Anterior cingulate cortex (tissue), 58 donors: Measurements from ENCODE around the gene PACS2.

Source experiments
- DNase-seq, 58 donors: peaks; one replicate each; lab custom pipeline; 2025; lab: John Stamatoyannopoulos, UW

The PACS2 gene

DNA sequence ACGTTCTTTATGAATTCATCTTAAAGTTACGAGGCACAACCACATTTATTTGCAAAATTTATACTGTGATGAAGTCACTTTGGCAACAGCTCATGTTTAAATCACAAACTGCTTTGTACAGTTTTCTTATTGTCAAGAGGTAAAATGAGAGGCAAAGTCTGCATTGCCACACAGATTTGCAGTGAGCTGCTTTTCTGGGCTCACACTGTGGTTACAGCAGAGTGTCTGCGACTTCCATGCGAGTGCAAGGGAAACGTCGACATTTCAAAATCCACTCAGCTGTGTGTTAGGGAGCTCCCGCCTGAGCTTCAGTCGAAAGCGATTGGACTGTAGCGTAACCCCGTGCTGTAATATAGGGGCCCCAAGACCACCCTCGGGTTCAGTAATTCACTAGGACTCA lies 118.1 kb downstream of the PACS2 start:
- DNase-seq, result no peak

- no peak for DNase-seq
Observed at GRCh38 chr14:105433161-105433605, 118.6 kb downstream of the PACS2 start.

DNA sequence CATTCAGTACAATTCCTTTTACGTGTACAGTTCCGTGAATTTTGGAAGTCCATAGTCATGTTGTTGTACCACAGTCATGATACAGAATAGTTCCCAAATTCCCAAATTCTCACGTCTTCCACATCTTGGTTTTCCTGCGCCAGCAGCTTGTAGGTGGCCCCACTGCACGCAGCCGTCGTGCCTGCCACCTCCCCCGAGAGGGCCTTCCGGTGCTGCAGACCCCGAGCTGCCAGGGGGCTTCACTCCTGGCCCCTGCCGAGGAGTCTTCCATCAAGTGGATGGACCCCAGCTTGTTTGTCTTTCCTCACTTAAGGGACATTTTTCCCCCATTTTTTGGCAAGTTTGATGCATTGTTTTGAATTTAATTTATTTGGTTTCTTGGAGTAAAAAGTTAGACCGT lies 121.9 kb downstream of the PACS2 start:
- no peak for DNase-seq

- DNase-seq, result no peak
Observed at GRCh38 chr14:105436891-105437722, 122.6 kb downstream of the PACS2 start.

- DNase-seq, result no peak
Observed at GRCh38 chr14:105437723-105438500, 123.4 kb downstream of the PACS2 start.

DNA sequence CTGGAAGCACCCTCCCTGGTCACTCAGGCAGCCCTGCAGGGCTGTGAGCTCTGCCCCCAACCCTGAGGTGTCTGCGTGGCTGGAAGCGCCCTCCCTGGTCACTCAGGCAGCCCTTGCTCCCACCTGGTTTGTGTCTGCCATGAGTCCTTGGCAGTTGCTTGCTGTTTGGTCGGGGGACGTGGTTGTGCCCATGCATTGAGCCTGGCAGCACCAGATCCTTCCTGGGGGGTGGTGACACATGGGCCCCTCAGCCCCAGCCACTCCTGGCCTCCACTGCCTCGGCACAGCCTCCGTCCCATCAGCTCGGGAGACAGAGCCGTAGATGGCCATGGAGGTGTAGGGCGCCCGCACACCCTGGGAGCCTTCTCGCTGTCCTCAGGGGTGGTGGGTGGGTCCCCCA lies 124.6 kb downstream of the PACS2 start:
- DNase-seq, result no peak

DNA sequence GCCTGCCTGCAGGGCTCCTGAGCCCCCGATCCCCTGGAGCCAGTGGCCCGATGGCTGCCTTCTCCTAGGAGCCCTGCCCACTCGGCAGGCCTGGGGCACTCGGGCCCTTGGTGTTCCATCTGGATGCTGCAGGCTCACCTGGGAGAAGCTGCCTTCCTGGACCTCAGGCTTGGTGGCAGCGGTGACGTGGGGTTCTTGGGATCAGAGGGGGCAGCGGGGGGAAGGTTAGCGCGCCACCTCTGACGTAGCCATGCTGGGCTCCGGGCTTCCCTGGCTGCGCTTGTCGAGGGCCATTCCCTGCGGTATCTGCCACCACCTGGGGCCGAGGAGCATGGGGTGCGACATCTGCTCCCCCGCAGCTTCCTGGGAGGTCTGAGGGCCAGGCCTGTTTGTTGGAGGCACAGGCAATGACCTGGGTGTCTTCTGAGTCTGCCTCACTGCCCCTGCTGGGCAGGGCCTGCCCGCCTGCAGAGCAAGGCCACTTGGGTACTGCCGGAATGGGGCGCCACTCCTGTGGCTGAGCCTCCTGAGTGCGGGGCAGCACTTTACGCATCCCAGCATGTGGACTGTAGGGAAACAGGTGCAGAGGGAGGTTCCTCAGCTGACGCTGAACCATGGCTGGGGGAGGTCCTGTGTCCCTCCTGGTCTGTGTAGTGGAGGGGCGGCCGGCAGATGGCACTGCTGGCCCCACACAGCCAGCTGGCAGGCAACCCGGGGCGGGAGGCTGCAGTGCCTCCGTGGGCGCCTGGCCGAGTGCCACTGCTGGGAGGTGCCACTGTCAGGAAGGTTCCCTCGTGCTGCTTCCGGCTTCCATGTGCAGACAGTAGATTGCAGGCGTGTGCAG lies 125.4 kb downstream of the PACS2 start:
- DNase-seq, result peak in 12 of 58 donors; percentile 5 to 57 (median 31)

DNA sequence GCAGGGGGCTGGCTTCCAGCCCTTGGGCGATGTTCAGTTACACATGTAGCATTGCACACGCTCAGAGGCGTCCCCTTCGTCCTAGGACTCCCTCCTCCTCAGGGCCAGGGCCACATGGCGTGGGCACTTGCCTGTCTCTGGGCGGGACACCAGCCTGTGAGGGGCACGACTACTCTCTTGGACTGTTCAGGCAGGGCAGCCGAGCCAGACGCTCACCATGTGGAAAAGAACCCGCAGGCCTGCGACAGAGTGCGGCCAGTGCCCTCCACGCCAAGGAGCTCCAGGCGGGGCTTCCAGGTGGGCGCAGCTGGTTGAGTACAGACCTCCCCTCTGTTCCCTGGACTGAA lies 126.0 kb downstream of the PACS2 start:
- no peak for DNase-seq

GRCh38 chr14:105440992-105441391 lies 126.4 kb downstream of the PACS2 start:
- DNase-seq, result no peak

GRCh38 chr14:105442125-105442524 lies 127.6 kb downstream of the PACS2 start:
- no peak for DNase-seq

GRCh38 chr14:105442834-105443233 lies 128.3 kb downstream of the PACS2 start:
- no peak for DNase-seq

- no peak for DNase-seq
Observed at GRCh38 chr14:105444859-105445258, 130.3 kb downstream of the PACS2 start.

GRCh38 chr14:105445290-105445689 lies 130.7 kb downstream of the PACS2 start:
- DNase-seq, result no peak

GRCh38 chr14:105445901-105446845 lies 131.6 kb downstream of the PACS2 start:
- no peak for DNase-seq

GRCh38 chr14:105446971-105447370 lies 132.4 kb downstream of the PACS2 start:
- no peak for DNase-seq
